Panc1 (cell line): ENCODE data around the gene CLEC18B.

Experiments used
- POLR2AphosphoS5 ChIP-seq: IDR thresholded peaks from 2 replicates; pipeline ENCODE4 v1.6.1; 2012; ENCODE audit warnings: mild to moderate bottlenecking, low read depth, low read length, moderate library complexity
- SIN3A ChIP-seq: IDR thresholded peaks from 2 replicates; pipeline ENCODE4 v1.6.1; 2012; ENCODE audit warnings: low read depth, mild to moderate bottlenecking, low read length, moderate library complexity, borderline replicate concordance; ENCODE audit not compliant: insufficient read depth
- TCF7L2 ChIP-seq: IDR thresholded peaks from 2 replicates; pipeline ENCODE4 v1.6.1; 2011; ENCODE audit warnings: mild to moderate bottlenecking, low read depth, low read length, inconsistent platforms
- TF ChIP-seq, protein P1 (sequence below): fragments of 450-650 bp; IDR thresholded peaks from 2 replicates; pipeline ENCODE4 v1.5.1; 2017; ENCODE audit warnings: mild to moderate bottlenecking
- TF ChIP-seq, protein P2 (sequence below), 2 experiments: IDR thresholded peaks; 2 replicates each; pipeline ENCODE4 v1.6.1; 2011 to 2012; ENCODE audit warnings: low read depth in 2 of 2, control low read depth in 1 of 2, low read length in 1 of 2, mild to moderate bottlenecking in 1 of 2, moderate library complexity in 1 of 2; ENCODE audit not compliant: insufficient read depth in 1 of 2

DNA sequence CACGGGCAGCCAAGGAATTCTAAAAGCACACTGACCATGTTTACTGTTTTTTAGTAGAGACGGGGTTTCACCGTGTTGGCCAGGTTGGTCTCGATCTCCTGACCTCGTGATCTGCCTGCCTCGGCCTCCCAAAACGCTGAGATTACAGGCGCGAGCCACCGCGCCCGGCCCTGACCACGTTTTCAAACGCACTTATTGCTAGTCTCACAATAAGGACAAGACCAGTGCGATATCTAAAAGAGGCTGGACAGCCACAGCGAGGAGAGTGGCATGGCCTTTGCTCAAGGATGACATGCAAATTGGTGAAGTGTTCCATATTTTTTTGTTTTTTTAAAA lies 35.0 kb upstream of the CLEC18B start:
- TF ChIP-seq, protein P1, sequence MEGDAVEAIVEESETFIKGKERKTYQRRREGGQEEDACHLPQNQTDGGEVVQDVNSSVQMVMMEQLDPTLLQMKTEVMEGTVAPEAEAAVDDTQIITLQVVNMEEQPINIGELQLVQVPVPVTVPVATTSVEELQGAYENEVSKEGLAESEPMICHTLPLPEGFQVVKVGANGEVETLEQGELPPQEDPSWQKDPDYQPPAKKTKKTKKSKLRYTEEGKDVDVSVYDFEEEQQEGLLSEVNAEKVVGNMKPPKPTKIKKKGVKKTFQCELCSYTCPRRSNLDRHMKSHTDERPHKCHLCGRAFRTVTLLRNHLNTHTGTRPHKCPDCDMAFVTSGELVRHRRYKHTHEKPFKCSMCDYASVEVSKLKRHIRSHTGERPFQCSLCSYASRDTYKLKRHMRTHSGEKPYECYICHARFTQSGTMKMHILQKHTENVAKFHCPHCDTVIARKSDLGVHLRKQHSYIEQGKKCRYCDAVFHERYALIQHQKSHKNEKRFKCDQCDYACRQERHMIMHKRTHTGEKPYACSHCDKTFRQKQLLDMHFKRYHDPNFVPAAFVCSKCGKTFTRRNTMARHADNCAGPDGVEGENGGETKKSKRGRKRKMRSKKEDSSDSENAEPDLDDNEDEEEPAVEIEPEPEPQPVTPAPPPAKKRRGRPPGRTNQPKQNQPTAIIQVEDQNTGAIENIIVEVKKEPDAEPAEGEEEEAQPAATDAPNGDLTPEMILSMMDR: no peak
- TF ChIP-seq TCF7L2 (no peak), POLR2AphosphoS5 (no peak), SIN3A (no peak)
- TF ChIP-seq, protein P2, sequence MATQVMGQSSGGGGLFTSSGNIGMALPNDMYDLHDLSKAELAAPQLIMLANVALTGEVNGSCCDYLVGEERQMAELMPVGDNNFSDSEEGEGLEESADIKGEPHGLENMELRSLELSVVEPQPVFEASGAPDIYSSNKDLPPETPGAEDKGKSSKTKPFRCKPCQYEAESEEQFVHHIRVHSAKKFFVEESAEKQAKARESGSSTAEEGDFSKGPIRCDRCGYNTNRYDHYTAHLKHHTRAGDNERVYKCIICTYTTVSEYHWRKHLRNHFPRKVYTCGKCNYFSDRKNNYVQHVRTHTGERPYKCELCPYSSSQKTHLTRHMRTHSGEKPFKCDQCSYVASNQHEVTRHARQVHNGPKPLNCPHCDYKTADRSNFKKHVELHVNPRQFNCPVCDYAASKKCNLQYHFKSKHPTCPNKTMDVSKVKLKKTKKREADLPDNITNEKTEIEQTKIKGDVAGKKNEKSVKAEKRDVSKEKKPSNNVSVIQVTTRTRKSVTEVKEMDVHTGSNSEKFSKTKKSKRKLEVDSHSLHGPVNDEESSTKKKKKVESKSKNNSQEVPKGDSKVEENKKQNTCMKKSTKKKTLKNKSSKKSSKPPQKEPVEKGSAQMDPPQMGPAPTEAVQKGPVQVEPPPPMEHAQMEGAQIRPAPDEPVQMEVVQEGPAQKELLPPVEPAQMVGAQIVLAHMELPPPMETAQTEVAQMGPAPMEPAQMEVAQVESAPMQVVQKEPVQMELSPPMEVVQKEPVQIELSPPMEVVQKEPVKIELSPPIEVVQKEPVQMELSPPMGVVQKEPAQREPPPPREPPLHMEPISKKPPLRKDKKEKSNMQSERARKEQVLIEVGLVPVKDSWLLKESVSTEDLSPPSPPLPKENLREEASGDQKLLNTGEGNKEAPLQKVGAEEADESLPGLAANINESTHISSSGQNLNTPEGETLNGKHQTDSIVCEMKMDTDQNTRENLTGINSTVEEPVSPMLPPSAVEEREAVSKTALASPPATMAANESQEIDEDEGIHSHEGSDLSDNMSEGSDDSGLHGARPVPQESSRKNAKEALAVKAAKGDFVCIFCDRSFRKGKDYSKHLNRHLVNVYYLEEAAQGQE (IDR thresholded peaks at IDR 0.05; ENCODE audit: insufficient read depth in 1 of 2, low read depth in 2 of 2, low read length in 1 of 2): no peak
